ENCODE data around the gene DPYD.

The DPYD gene

DNA sequence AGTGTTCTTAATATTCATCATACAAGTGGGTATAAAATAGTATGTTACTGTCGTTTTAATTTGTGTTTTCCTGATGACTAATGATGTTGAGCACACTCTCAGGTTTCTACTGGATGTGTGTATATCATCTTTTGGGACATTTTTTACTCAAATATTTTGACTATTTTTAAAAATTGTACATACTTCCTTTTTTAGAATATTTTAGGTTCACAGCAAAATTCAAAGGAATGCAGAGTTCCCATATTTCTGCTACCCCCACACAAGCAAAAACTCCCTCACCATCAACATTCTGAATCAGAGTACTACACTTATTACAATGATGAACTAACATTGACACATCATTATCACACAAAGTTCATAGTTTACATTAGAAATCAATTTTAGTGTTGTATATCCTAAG lies 114.5 kb downstream of the DPYD start:
- peaks cover 2% of the 10 kb centered on the region for H3K36me3 Mint-ChIP-seq (ENCODE audit: low read depth)
- H3K9me3 Mint-ChIP-seq = no peaks in the 10 kb centered on the region
- H3K27me3 Mint-ChIP-seq (ENCODE audit: low read depth) = no peaks in the 10 kb centered on the region
- H3K4me3 Mint-ChIP-seq = no peak overlapping the region
- peaks cover 1% of the 10 kb centered on the region for H3K4me1 Mint-ChIP-seq (ENCODE audit: low read depth)
- H3K27ac Mint-ChIP-seq = no peak overlapping the region
- DNase-seq (ENCODE audit: low spot score) = no peak

GRCh38 chr1:97805093-97805492 lies 115.7 kb downstream of the DPYD start:
- H3K4me3 Mint-ChIP-seq = no peak overlapping the region
- no peak for DNase-seq (ENCODE audit: low spot score)
- H3K27ac Mint-ChIP-seq = no peak overlapping the region
- H3K27me3 Mint-ChIP-seq (ENCODE audit: low read depth) = no peaks in the 10 kb centered on the region
- no peaks in the 10 kb centered on the region for H3K9me3 Mint-ChIP-seq
- H3K36me3 Mint-ChIP-seq (ENCODE audit: low read depth) = no peaks in the 10 kb centered on the region
- peaks cover 1% of the 10 kb centered on the region for H3K4me1 Mint-ChIP-seq (ENCODE audit: low read depth)

DNA sequence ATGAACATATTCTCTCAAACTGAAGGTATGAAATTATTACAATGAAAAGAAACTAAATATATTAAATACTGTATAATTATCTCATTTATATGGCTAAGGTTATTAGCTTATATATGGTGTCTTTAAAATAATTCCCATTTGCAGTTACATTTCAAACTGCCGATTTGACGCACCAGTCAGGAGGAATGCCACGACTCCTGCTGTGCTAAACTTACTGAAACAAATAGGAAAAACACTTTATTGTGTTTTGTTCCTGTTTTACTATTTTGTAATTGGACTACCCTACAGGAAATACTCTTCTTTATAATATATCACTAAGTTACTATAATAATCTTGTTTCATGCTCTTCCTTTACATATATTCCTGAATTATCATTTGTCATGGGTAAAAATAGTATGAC lies 117.8 kb downstream of the DPYD start:
- H3K27me3 Mint-ChIP-seq (ENCODE audit: low read depth) = no peaks in the 10 kb centered on the region
- no peak for DNase-seq (ENCODE audit: low spot score)
- H3K27ac Mint-ChIP-seq = no peak overlapping the region
- peaks cover 2% of the 10 kb centered on the region for H3K36me3 Mint-ChIP-seq (ENCODE audit: low read depth)
- peaks cover 1% of the 10 kb centered on the region for H3K4me1 Mint-ChIP-seq (ENCODE audit: low read depth)
- no peaks in the 10 kb centered on the region for H3K9me3 Mint-ChIP-seq
- no peak overlapping the region for H3K4me3 Mint-ChIP-seq

DNA sequence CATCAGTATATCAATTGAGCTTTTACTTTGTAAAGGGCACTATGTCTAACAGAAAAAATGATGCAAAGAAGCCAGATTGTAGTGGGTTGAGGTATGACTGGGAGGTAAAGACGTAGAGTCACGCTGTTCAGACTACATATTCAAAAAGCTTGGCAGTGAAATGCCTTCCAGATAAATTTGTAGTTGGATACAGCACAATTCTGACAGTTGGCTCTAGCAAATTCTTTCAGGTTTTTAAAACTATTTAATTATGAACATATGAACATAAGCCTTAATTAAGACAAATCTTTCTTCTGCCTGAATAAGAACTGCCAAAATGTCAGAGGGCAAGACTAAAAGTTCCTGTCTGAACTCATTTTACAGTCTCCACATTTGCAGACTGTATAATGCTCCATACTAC lies 118.8 kb downstream of the DPYD start:
- DNase-seq (ENCODE audit: low spot score) = no peak
- H3K27me3 Mint-ChIP-seq (ENCODE audit: low read depth) = no peaks in the 10 kb centered on the region
- no peak overlapping the region for H3K27ac Mint-ChIP-seq
- H3K4me1 Mint-ChIP-seq (ENCODE audit: low read depth) = peaks cover 1% of the 10 kb centered on the region
- peaks cover 2% of the 10 kb centered on the region for H3K36me3 Mint-ChIP-seq (ENCODE audit: low read depth)
- no peak overlapping the region for H3K4me3 Mint-ChIP-seq
- H3K9me3 Mint-ChIP-seq = no peaks in the 10 kb centered on the region

- Mint-ChIP-seq H3K4me1 (ENCODE audit: low read depth) (no peaks in the 10 kb centered on the region), H3K9me3 (no peaks in the 10 kb centered on the region), H3K27me3 (ENCODE audit: low read depth) (no peaks in the 10 kb centered on the region), H3K27ac (no peak overlapping the region), H3K4me3 (no peak overlapping the region), H3K36me3 (ENCODE audit: low read depth) (peaks cover 2% of the 10 kb centered on the region)
- DNase-seq (ENCODE audit: low spot score) = no peak
Observed at GRCh38 chr1:97797403-97798183, 123.2 kb downstream of the DPYD start.

GRCh38 chr1:97796711-97797110 lies 124.1 kb downstream of the DPYD start:
- Mint-ChIP-seq H3K27ac (no peak overlapping the region), H3K4me1 (ENCODE audit: low read depth) (peaks cover 2% of the 10 kb centered on the region), H3K36me3 (ENCODE audit: low read depth) (peaks cover 2% of the 10 kb centered on the region), H3K4me3 (no peak overlapping the region), H3K27me3 (ENCODE audit: low read depth) (no peaks in the 10 kb centered on the region), H3K9me3 (no peaks in the 10 kb centered on the region)
- DNase-seq (ENCODE audit: low spot score) = no peak

GRCh38 chr1:97792655-97793054 lies 128.2 kb downstream of the DPYD start:
- peaks cover 1% of the 10 kb centered on the region for H3K36me3 Mint-ChIP-seq (ENCODE audit: low read depth)
- peaks cover 17% of the 10 kb centered on the region for H3K4me1 Mint-ChIP-seq (ENCODE audit: low read depth)

DNA sequence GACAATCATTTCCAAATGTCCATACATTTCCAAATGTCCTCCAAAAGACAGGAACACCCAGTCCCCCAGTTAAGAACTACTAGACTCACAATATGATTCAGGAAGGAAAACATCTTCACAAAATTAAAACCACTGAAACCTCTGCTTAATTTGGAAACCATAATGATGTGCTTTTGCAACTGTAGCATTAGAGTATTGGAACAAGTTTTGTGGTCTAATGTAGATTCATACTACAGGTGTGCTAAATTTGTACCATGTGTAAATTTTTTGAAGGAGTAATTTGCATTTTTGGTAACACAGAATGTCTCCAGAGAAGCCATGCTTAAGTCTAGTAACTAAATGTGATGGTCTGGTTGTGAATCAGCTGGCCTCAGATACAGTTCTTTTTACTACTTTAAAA lies 129.6 kb downstream of the DPYD start:
- no peak overlapping the region for H3K27ac Mint-ChIP-seq
- H3K27me3 Mint-ChIP-seq (ENCODE audit: low read depth) = no peaks in the 10 kb centered on the region
- H3K4me3 Mint-ChIP-seq = no peak overlapping the region
- DNase-seq (ENCODE audit: low spot score) = no peak
- peaks cover 17% of the 10 kb centered on the region for H3K4me1 Mint-ChIP-seq (ENCODE audit: low read depth)
- H3K9me3 Mint-ChIP-seq = no peaks in the 10 kb centered on the region
- H3K36me3 Mint-ChIP-seq (ENCODE audit: low read depth) = peaks cover 1% of the 10 kb centered on the region

More at GRCh38 chr1:97792655-97793054, 128.2 kb downstream of the DPYD start:
- no peaks in the 10 kb centered on the region for H3K9me3 Mint-ChIP-seq
- no peak overlapping the region for H3K4me3 Mint-ChIP-seq
- no peak overlapping the region for H3K27ac Mint-ChIP-seq
- DNase-seq (ENCODE audit: low spot score) = no peak
- no peaks in the 10 kb centered on the region for H3K27me3 Mint-ChIP-seq (ENCODE audit: low read depth)

- Mint-ChIP-seq H3K4me1 (ENCODE audit: low read depth) (peaks cover 20% of the 10 kb centered on the region), H3K4me3 (no peak overlapping the region), H3K27ac (no peak overlapping the region), H3K27me3 (ENCODE audit: low read depth) (no peaks in the 10 kb centered on the region), H3K36me3 (ENCODE audit: low read depth) (peaks cover 1% of the 10 kb centered on the region), H3K9me3 (no peaks in the 10 kb centered on the region)
- no peak for DNase-seq (ENCODE audit: low spot score)
Observed at GRCh38 chr1:97787231-97787630, 133.6 kb downstream of the DPYD start.

GRCh38 chr1:97784661-97785060 lies 136.2 kb downstream of the DPYD start:
- Mint-ChIP-seq H3K27ac (no peak overlapping the region), H3K9me3 (no peaks in the 10 kb centered on the region), H3K4me1 (ENCODE audit: low read depth) (peaks cover 8% of the 10 kb centered on the region), H3K36me3 (ENCODE audit: low read depth) (no peaks in the 10 kb centered on the region), H3K4me3 (no peak overlapping the region), H3K27me3 (ENCODE audit: low read depth) (no peaks in the 10 kb centered on the region)
- DNase-seq (ENCODE audit: low spot score) = no peak

- Mint-ChIP-seq H3K27me3 (ENCODE audit: low read depth) (no peaks in the 10 kb centered on the region), H3K4me3 (no peak overlapping the region), H3K36me3 (ENCODE audit: low read depth) (no peaks in the 10 kb centered on the region), H3K9me3 (no peaks in the 10 kb centered on the region), H3K27ac (no peak overlapping the region), H3K4me1 (ENCODE audit: low read depth) (peaks cover 7% of the 10 kb centered on the region)
- no peak for DNase-seq (ENCODE audit: low spot score)
Observed at GRCh38 chr1:97783751-97784150, 137.1 kb downstream of the DPYD start.

- no peak overlapping the region for H3K27ac Mint-ChIP-seq
Observed at GRCh38 chr1:97781762-97782337, 139.0 kb downstream of the DPYD start.

DNA sequence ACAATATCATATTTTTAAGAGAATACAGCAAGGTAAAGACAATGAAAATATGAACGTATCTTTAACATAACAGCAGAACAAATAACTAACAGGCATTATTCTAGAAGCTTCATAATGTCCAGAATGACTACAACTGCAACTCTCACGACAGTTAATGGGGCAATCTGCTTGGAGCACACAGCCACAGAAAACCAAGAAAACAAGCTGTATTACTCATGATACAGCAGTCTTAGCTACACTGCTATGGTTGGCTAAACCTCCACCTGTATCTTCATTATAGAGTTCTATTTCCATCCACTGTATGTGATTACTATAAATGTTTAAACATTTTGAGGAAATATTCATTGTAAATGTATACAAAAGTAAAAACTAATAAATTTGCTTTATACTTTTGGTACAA lies 139.9 kb downstream of the DPYD start:
- H3K9me3 Mint-ChIP-seq = no peaks in the 10 kb centered on the region
- no peak overlapping the region for H3K4me3 Mint-ChIP-seq
- H3K27ac Mint-ChIP-seq = no peak overlapping the region
- peaks cover 6% of the 10 kb centered on the region for H3K36me3 Mint-ChIP-seq (ENCODE audit: low read depth)
- H3K27me3 Mint-ChIP-seq (ENCODE audit: low read depth) = no peaks in the 10 kb centered on the region
- H3K4me1 Mint-ChIP-seq (ENCODE audit: low read depth) = peaks cover 10% of the 10 kb centered on the region
- DNase-seq (ENCODE audit: low spot score) = no peak

More at GRCh38 chr1:97781762-97782337, 139.0 kb downstream of the DPYD start:
- Mint-ChIP-seq H3K4me1 (ENCODE audit: low read depth) (peaks cover 7% of the 10 kb centered on the region), H3K9me3 (no peaks in the 10 kb centered on the region), H3K27me3 (ENCODE audit: low read depth) (no peaks in the 10 kb centered on the region), H3K4me3 (no peak overlapping the region), H3K36me3 (ENCODE audit: low read depth) (no peaks in the 10 kb centered on the region)
- no peak for DNase-seq (ENCODE audit: low spot score)

- Mint-ChIP-seq H3K36me3 (ENCODE audit: low read depth) (peaks cover 6% of the 10 kb centered on the region), H3K4me3 (no peak overlapping the region)
- DNase-seq (ENCODE audit: low spot score) = no peak
Observed at GRCh38 chr1:97778718-97779117, 142.1 kb downstream of the DPYD start.

GRCh38 chr1:97770376-97770775 lies 150.5 kb downstream of the DPYD start:
- H3K27ac Mint-ChIP-seq = no peak overlapping the region
- H3K4me3 Mint-ChIP-seq = no peak overlapping the region
- DNase-seq (ENCODE audit: low spot score) = no peak
- H3K27me3 Mint-ChIP-seq (ENCODE audit: low read depth) = no peaks in the 10 kb centered on the region
- H3K9me3 Mint-ChIP-seq = no peaks in the 10 kb centered on the region
- H3K4me1 Mint-ChIP-seq (ENCODE audit: low read depth) = peaks cover 3% of the 10 kb centered on the region
- no peaks in the 10 kb centered on the region for H3K36me3 Mint-ChIP-seq (ENCODE audit: low read depth)

More at GRCh38 chr1:97778718-97779117, 142.1 kb downstream of the DPYD start:
- H3K27ac Mint-ChIP-seq = no peak overlapping the region
- H3K4me1 Mint-ChIP-seq (ENCODE audit: low read depth) = peaks cover 10% of the 10 kb centered on the region
- H3K9me3 Mint-ChIP-seq = no peaks in the 10 kb centered on the region
- H3K27me3 Mint-ChIP-seq (ENCODE audit: low read depth) = no peaks in the 10 kb centered on the region

All from T-helper 2 cell treated with Interferon-gamma antibody and Interleukin-4, amounts not matched to agents 5 μg/mL and 100 μg/mL, for 36 hours (primary cell).